AG10803 (cell line): Measurements from ENCODE around the gene OR13G1.
"Not testable (repeated sequence)": the region's sequence is repeated elsewhere in the genome, so short reads cannot be mapped to it uniquely, and the experiment has no call there.

Source experiments
- DNase-seq: peaks from one replicate; pipeline ENCODE4 v3.0.0; 2010; ENCODE audit warnings: low read depth
- H3K4me3 ChIP-seq: 2 replicates; pipeline ENCODE4 v1.5.1; 2011; ENCODE audit warnings: mild to moderate bottlenecking, low read length, control low read depth
- CTCF ChIP-seq: conservative IDR thresholded peaks from 2 replicates; pipeline ENCODE4 v1.5.1; 2011; ENCODE audit warnings: mild to moderate bottlenecking, low read length, control low read depth, inconsistent platforms

OR13G1 gene

GRCh38 chr1:247679639-247680038, at the start of gene OR13G1:
OR13G1 (minus strand) TSS chr1:247679739; CDS start chr1:247673041, 6,698 bp downstream.
- DNase-seq: no peak
- no peak for TF ChIP-seq CTCF
- H3K4me3 ChIP-seq: no peak within 1 kb of the TSS

GRCh38 chr1:247721222-247721621, 41.7 kb upstream of the OR13G1 start:
- DNase-seq: no peak
- H3K4me3 ChIP-seq: no peak overlapping the region
- TF ChIP-seq CTCF: no peak

- no peak within 1 kb of the TSS for H3K4me3 ChIP-seq
- no peak for DNase-seq
- no peak for TF ChIP-seq CTCF
These were observed 37.0 kb upstream of the OR13G1 start, which contains the start of gene OR6F1 for GRCh38 chr1:247716546-247716945. OR6F1 (minus strand) TSS chr1:247716646; CDS start chr1:247712755, 3,891 bp downstream.

- no peak overlapping the region for H3K4me3 ChIP-seq
- DNase-seq: no peak
- no peak for TF ChIP-seq CTCF
These were observed 34.2 kb upstream of the OR13G1 start for GRCh38 chr1:247713753-247714152.

- not testable (repeated sequence) for DNase-seq, H3K4me3 ChIP-seq
These were observed 31.1 kb upstream of the OR13G1 start for GRCh38 chr1:247710681-247711080.

- no peak for DNase-seq
- no peak for TF ChIP-seq CTCF
- no peak overlapping the region for H3K4me3 ChIP-seq
These were observed 21.8 kb upstream of the OR13G1 start for GRCh38 chr1:247701338-247701737.

GRCh38 chr1:247681288-247681897, 1.9 kb upstream of the OR13G1 start:
- no peak overlapping the region for H3K4me3 ChIP-seq
- peak; percentile 4 for DNase-seq
- TF ChIP-seq CTCF: peak; percentile 49
